LNCaP clone FGC (cell line): ENCODE data around the gene HOXB2.
A peak's percentile ranks its signal among the peaks of the same experiment; 100 is the strongest.

Source experiments
- DNase-seq: peaks from one replicate; pipeline ENCODE4 v3.0.0-alpha.2; 2011; ENCODE audit warnings: low read depth
- H3K4me3 ChIP-seq: 2 replicates; pipeline ENCODE4 v1.5.1; 2011; ENCODE audit warnings: mild to moderate bottlenecking, low read depth, low read length, control low read depth
- CTCF ChIP-seq: IDR thresholded peaks from 2 replicates; pipeline ENCODE4 v1.5.1; 2012; ENCODE audit warnings: mild to moderate bottlenecking; ENCODE audit not compliant: control insufficient read depth, insufficient read depth; ENCODE audit errors: extremely low read depth

The HOXB2 gene

GRCh38 chr17:48546924-48547807 is 2.3 kb upstream of the HOXB2 start:
- peak; percentile 43 for DNase-seq
- peak overlapping the region; percentile 25 for H3K4me3 ChIP-seq
- TF ChIP-seq CTCF = no peak

- no peak for DNase-seq
- TF ChIP-seq CTCF = no peak
- H3K4me3 ChIP-seq = peak overlapping the region; percentile 25
Measured at GRCh38 chr17:48546137-48546923, 1.4 kb upstream of the HOXB2 start.

GRCh38 chr17:48545539-48545938 is 630 bp upstream of the HOXB2 start:
- H3K4me3 ChIP-seq = no peak overlapping the region
- no peak for TF ChIP-seq CTCF
- no peak for DNase-seq

DNA sequence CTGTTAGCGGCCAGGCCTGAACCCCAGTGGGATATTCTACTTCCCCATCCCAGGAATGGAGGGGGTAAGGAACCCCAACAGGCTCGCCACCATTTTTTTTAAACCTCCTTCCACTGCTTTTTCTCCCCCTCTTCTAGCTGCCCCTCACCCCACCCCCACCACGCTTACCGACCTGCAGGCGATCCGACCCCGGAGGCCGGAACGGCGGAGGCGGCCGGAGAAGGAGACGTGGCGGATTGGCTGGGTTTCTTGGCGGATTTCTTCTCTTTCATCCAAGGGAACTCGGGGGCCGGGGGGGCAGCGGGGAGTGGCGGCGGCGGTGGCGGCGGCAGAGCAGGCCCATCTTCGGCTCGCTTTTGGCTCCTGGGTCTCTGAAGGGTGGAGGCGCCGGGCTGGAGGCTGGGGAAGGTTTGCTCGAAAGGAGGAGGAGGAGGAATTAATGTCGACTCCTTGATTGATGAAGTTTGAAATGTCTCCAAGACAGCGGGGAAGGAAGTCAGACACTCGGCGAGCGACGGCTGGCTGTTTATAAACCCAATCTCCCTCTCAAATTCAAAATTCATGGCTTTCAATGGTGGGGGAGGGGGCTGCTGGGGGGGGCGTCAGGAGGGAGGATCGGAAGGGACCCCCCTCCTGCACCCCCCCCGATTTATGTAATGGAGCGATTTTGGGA is 424 bp downstream of the HOXB2 start:
- H3K4me3 ChIP-seq = no peak overlapping the region
- DNase-seq = no peak

GRCh38 chr17:48543854-48544348 is 1.0 kb downstream of the HOXB2 start:
- no peak for DNase-seq
- no peak overlapping the region for H3K4me3 ChIP-seq
- TF ChIP-seq CTCF = no peak

More for the DNA sequence above, 424 bp downstream of the HOXB2 start:
- TF ChIP-seq CTCF = no peak

DNA sequence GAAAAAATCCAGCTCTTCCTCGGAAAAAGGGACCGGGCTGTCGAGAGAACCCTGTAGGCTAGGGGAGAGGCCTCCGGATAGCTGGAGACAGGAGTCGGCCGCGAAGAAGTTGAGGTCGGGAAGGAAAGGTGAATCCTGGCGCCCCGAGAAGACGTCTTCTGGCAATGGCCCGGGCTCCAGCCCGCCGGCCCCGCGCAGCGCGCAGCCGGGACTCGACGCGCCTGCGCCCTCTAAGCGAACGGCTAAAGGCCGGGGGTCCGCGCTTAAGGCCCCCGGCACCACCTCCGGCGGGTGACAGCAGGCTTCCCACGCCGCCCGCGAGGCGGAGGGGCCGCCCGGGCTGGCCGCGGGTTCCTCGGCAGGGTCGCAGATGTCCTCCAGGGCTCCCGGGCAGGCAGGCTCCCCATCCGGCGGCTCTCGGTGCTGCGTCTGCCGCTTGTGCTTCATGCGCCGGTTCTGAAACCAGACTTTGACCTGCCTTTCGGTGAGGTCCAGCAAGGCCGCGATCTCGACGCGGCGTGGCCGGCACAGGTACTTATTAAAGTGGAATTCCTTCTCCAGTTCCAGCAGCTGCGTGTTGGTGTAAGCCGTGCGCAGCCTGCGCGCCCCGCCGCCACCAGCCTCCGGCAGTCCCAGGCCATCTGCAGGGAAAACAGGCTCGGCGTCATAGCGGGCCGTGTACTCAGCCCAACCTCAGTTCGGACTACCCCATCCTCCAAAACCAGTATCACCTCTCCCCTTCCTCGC is 1.6 kb downstream of the HOXB2 start:
- H3K4me3 ChIP-seq = no peak overlapping the region
- no peak for TF ChIP-seq CTCF
- no peak for DNase-seq
